GM18499 (cell line): Measurements from ENCODE around the gene GRID1.

ENCODE experiments used
- ATAC-seq: cut with Tn5 transposase; IDR thresholded peaks from one replicate; pipeline ENCODE4 v1.9.1; 2021; ENCODE audit warnings: moderate number of reproducible peaks; ENCODE audit not compliant: insufficient read depth, unreplicated experiment

Gene GRID1

GRCh38 chr10:86258499-86258898 is 108.1 kb downstream of the GRID1 start:
- ATAC-seq, result no peak

- no peak for ATAC-seq
These were observed 108.9 kb downstream of the GRID1 start for GRCh38 chr10:86257683-86258082.

GRCh38 chr10:86256690-86257315 is 109.8 kb downstream of the GRID1 start:
- ATAC-seq, result no peak

GRCh38 chr10:86255405-86256251 is 111.0 kb downstream of the GRID1 start:
- no peak for ATAC-seq

GRCh38 chr10:86254526-86255174 is 111.9 kb downstream of the GRID1 start:
- no peak for ATAC-seq

GRCh38 chr10:86254081-86254480 is 112.5 kb downstream of the GRID1 start:
- ATAC-seq, result no peak

GRCh38 chr10:86253091-86254072 is 113.2 kb downstream of the GRID1 start:
- ATAC-seq, result no peak

GRCh38 chr10:86252556-86252955 is 114.0 kb downstream of the GRID1 start:
- ATAC-seq, result no peak

- ATAC-seq, result no peak
These were observed 114.5 kb downstream of the GRID1 start for GRCh38 chr10:86252079-86252478.

- ATAC-seq, result no peak
These were observed 115.2 kb downstream of the GRID1 start for GRCh38 chr10:86251426-86251825.

- no peak for ATAC-seq
These were observed 116.2 kb downstream of the GRID1 start for GRCh38 chr10:86250399-86250798.

GRCh38 chr10:86249794-86250193 is 116.8 kb downstream of the GRID1 start:
- ATAC-seq, result no peak

GRCh38 chr10:86248062-86248461 is 118.5 kb downstream of the GRID1 start:
- ATAC-seq, result no peak

GRCh38 chr10:86247588-86247987 is 119.0 kb downstream of the GRID1 start:
- no peak for ATAC-seq

- ATAC-seq, result no peak
These were observed 119.5 kb downstream of the GRID1 start for GRCh38 chr10:86247073-86247472.

GRCh38 chr10:86246279-86246940 is 120.2 kb downstream of the GRID1 start:
- ATAC-seq, result no peak

GRCh38 chr10:86245015-86245394 is 121.6 kb downstream of the GRID1 start:
- ATAC-seq, result no peak

- no peak for ATAC-seq
These were observed 122.1 kb downstream of the GRID1 start for GRCh38 chr10:86244297-86245014.

- ATAC-seq, result no peak
These were observed 122.9 kb downstream of the GRID1 start for GRCh38 chr10:86243651-86244155.
